HepG2 (cell line): ENCODE data around the gene PTGDS. TPM values are rescaled to one million over a fixed set of nuclear protein-coding genes. Genes with fewer than 3 reads are reported as not detected.

Source experiments
- ATAC-seq: fragments of 200-7000 bp; cut with Tn5 transposase; 3 replicates; pipeline ENCODE4 v1.9.1; 2020; ENCODE audit warnings: mild to moderate bottlenecking, moderate library complexity
- BruUV-seq: library from RNA; stranded (reverse); fragments of 400-500 nt; replicated peaks from 2 replicates; lab custom pipeline; 2021; lab: Mats Ljungman, UMichigan
- CTCF ChIA-PET: fragments of 300-600 bp; formaldehyde crosslinking; extraction: SDS; loops from one replicate; lab custom pipeline; 2021; ENCODE audit warnings: low total read pairs, inconsistent platforms, low intra/inter-chr PET ratio; lab: Yijun Ruan, JAX
- POLR2A ChIA-PET: fragments of 350-600 bp; sonication (Branson Sonifier 250); formaldehyde crosslinking; loops from one replicate; lab custom pipeline; 2020; ENCODE audit warnings: antibody characterized with exemption, inconsistent platforms; lab: Yijun Ruan, JAX
- DNase-seq: peaks from one replicate; pipeline ENCODE4 v3.0.0-alpha.2; 2015; ENCODE audit warnings: low spot score
- FAIRE-seq: peaks from 3 replicates; lab custom pipeline; 2011; peaks lifted over from hg19 to GRCh38; lab: Jason Lieb, UNC
- H2AFZ ChIP-seq: one replicate; pipeline ENCODE4 v1.6.1; 2011; ENCODE audit warnings: low read length, inconsistent platforms
- H3K27ac ChIP-seq: fragments of 300-600 bp; 3 replicates; pipeline ENCODE4 v1.8.0; 2011; ENCODE audit warnings: mixed run types, mild to moderate bottlenecking, mixed read lengths, low read length, inconsistent platforms; ENCODE audit not compliant: insufficient read depth; ENCODE audit errors: extremely low read length
- H3K27me3 ChIP-seq, 2 experiments: fragments of 200-600 bp in 1 of 2; 2 replicates in 1 of 2; 3 replicates in 1 of 2; pipeline versions ENCODE4 v1.6.0 to v1.8.0; 2011; ENCODE audit warnings: low read length in 2 of 2, mild to moderate bottlenecking in 2 of 2, moderate library complexity in 2 of 2, inconsistent platforms in 1 of 2; ENCODE audit not compliant: insufficient read depth in 2 of 2, control insufficient read depth in 1 of 2
- H3K36me3 ChIP-seq, 2 experiments: fragments of 200-600 bp in 1 of 2; replicated peaks in 1 of 2; 2 replicates in 1 of 2; 3 replicates in 1 of 2; pipeline versions ENCODE4 v1.5.1 to v1.8.0; 2011; ENCODE audit warnings: low read length in 2 of 2, inconsistent platforms in 1 of 2; ENCODE audit not compliant: insufficient read depth in 2 of 2, control insufficient read depth in 1 of 2
- H3K4me1 ChIP-seq: 2 replicates; pipeline ENCODE4 v1.5.1; 2012; ENCODE audit warnings: low read length, inconsistent platforms; ENCODE audit not compliant: insufficient read depth
- H3K4me2 ChIP-seq: 2 replicates; pipeline ENCODE4 v1.6.0; 2011; ENCODE audit warnings: low read depth, low read length, inconsistent platforms
- H3K4me3 ChIP-seq, 3 experiments: fragments of 200-600 bp in 1 of 3; sonication (generic), shearing (Covaris generic) in 1 of 3; replicated peaks in 1 of 3; 2 replicates each; pipeline ENCODE4 v1.5.1; 2011 to 2016; ENCODE audit warnings: low read length in 3 of 3, inconsistent platforms in 2 of 3, low read depth in 2 of 3, mild to moderate bottlenecking in 2 of 3, control low read depth in 1 of 3, mixed read lengths in 1 of 3; ENCODE audit not compliant: insufficient read depth in 1 of 3
- H3K79me2 ChIP-seq: one replicate; pipeline ENCODE4 v1.6.1; 2011; ENCODE audit warnings: low read length, inconsistent platforms; ENCODE audit not compliant: insufficient read depth
- H3K9ac ChIP-seq: 2 replicates; pipeline ENCODE4 v1.6.0; 2011; ENCODE audit warnings: mild to moderate bottlenecking, low read depth, low read length, inconsistent platforms; ENCODE audit not compliant: insufficient read depth
- H3K9me3 ChIP-seq: 2 replicates; pipeline ENCODE4 v1.5.1; 2012; ENCODE audit warnings: mild to moderate bottlenecking, low read length
- H4K20me1 ChIP-seq: 2 replicates; pipeline ENCODE4 v1.6.0; 2011; ENCODE audit warnings: inconsistent platforms, mild to moderate bottlenecking, low read length, moderate library complexity; ENCODE audit not compliant: insufficient read depth
- ARID2 ChIP-seq: sonication (generic); formaldehyde crosslinking; IDR thresholded peaks from 2 replicates; pipeline ENCODE4 v1.8.1; 2022; ENCODE audit warnings: mild to moderate bottlenecking, missing genetic modification reagents, borderline replicate concordance
- CTCF ChIP-seq: sonication (generic); formaldehyde crosslinking; IDR thresholded peaks from 2 replicates; pipeline ENCODE4 v1.5.0; 2020; ENCODE audit warnings: mild to moderate bottlenecking, missing genetic modification reagents, moderate library complexity
- E2F2 ChIP-seq: sonication (generic); formaldehyde crosslinking; IDR thresholded peaks from 2 replicates; pipeline ENCODE4 v1.4.0; 2020; ENCODE audit warnings: missing genetic modification reagents, borderline replicate concordance
- FOSL1 ChIP-seq: sonication (generic); formaldehyde crosslinking; IDR thresholded peaks from 2 replicates; pipeline ENCODE4 v1.9.0; 2021; ENCODE audit warnings: missing genetic modification reagents, borderline replicate concordance
- FOXK1 ChIP-seq: sonication (generic); formaldehyde crosslinking; IDR thresholded peaks from 2 replicates; pipeline ENCODE4 v1.4.0; 2020; ENCODE audit warnings: low read depth, missing genetic modification reagents, borderline replicate concordance
- GLI4 ChIP-seq: sonication (generic); formaldehyde crosslinking; IDR thresholded peaks from 2 replicates; pipeline ENCODE4 v1.5.1; 2020; ENCODE audit warnings: missing genetic modification reagents, mild to moderate bottlenecking, moderate library complexity, borderline replicate concordance
- NFIC ChIP-seq: IDR thresholded peaks from 2 replicates; pipeline ENCODE4 v1.6.1; 2012; ENCODE audit warnings: mild to moderate bottlenecking, low read length, inconsistent platforms
- PHF21A ChIP-seq: sonication (generic); formaldehyde crosslinking; IDR thresholded peaks from 2 replicates; pipeline ENCODE4 v1.5.0; 2020; ENCODE audit warnings: mild to moderate bottlenecking, missing genetic modification reagents
- RARA ChIP-seq: IDR thresholded peaks from 2 replicates; pipeline ENCODE4 v1.6.1; 2016; ENCODE audit warnings: missing genetic modification reagents, missing compliant biosample characterization
- RNF2 ChIP-seq: fragments of 450-650 bp; conservative IDR thresholded peaks from 2 replicates; pipeline ENCODE4 v1.6.1; 2016; ENCODE audit warnings: low read depth
- RXRB ChIP-seq: IDR thresholded peaks from 2 replicates; pipeline ENCODE4 v1.6.1; 2016; ENCODE audit warnings: borderline replicate concordance, missing genetic modification reagents, missing compliant biosample characterization
- SAP130 ChIP-seq: IDR thresholded peaks from 2 replicates; pipeline ENCODE4 v1.6.1; 2016; ENCODE audit warnings: low read depth
- SYNCRIP ChIP-seq: fragments of 200-400 bp; formaldehyde crosslinking; IDR thresholded peaks from 2 replicates; pipeline ENCODE4 v1.6.1; 2018; ENCODE audit warnings: mild to moderate bottlenecking, low read depth, low read length; ENCODE audit not compliant: insufficient read depth
- ZNF296 ChIP-seq: sonication (generic); formaldehyde crosslinking; conservative IDR thresholded peaks from 2 replicates; pipeline ENCODE4 v1.5.0; 2020; ENCODE audit warnings: mild to moderate bottlenecking, missing genetic modification reagents
- ZNF3 ChIP-seq: IDR thresholded peaks from 2 replicates; pipeline ENCODE4 v1.7.0; 2017; ENCODE audit warnings: inconsistent platforms
- ZNF629 ChIP-seq: sonication (generic); formaldehyde crosslinking; conservative IDR thresholded peaks from 2 replicates; pipeline ENCODE4 v1.5.0; 2020; ENCODE audit warnings: missing genetic modification reagents
- ZNF660 ChIP-seq: sonication (generic); formaldehyde crosslinking; IDR thresholded peaks from 2 replicates; pipeline ENCODE4 v1.5.1; 2020; ENCODE audit warnings: mild to moderate bottlenecking, low read depth, missing genetic modification reagents, borderline replicate concordance
- ZNF766 ChIP-seq: sonication (generic); formaldehyde crosslinking; IDR thresholded peaks from 2 replicates; pipeline ENCODE4 v1.5.0; 2020; ENCODE audit warnings: missing genetic modification reagents, borderline replicate concordance
- ZNF781 ChIP-seq: sonication (generic); formaldehyde crosslinking; IDR thresholded peaks from 2 replicates; pipeline ENCODE4 v1.5.1; 2020; ENCODE audit warnings: borderline replicate concordance, mild to moderate bottlenecking, missing genetic modification reagents; ENCODE audit errors: not compliant biosample characterization
- ZNF816 ChIP-seq: sonication (generic); formaldehyde crosslinking; IDR thresholded peaks from 2 replicates; pipeline ENCODE4 v1.8.0; 2022; ENCODE audit warnings: missing genetic modification reagents, mild to moderate bottlenecking, borderline replicate concordance
- ZNF850 ChIP-seq: sonication (generic); formaldehyde crosslinking; conservative IDR thresholded peaks from 2 replicates; pipeline ENCODE4 v1.9.0; 2021; ENCODE audit warnings: mild to moderate bottlenecking, missing genetic modification reagents
- ZSCAN25 ChIP-seq: sonication (generic); formaldehyde crosslinking; IDR thresholded peaks from 2 replicates; pipeline ENCODE4 v1.8.0; 2022; ENCODE audit warnings: mild to moderate bottlenecking, missing genetic modification reagents
- whole genome bisulfite sequencing: methylation state at CpG from one replicate; pipeline ENCODE4 v1.1.6; 2017; ENCODE audit warnings: low lambda C conversion rate; 5-methylcytosine and 5-hydroxymethylcytosine counted together
- in situ Hi-C: cut with HindIII; loops from 2 replicates; pipeline ENCODE4 v1.10.0; 2017; ENCODE audit warnings: low pct_unique_long_range_greater_than_20kb; ENCODE audit not compliant: extremely low pct_ligation_motif_present
- intact Hi-C: fragments of 100-400 bp; cut with micrococcal nuclease; formaldehyde crosslinking; loops from one replicate; pipeline ENCODE4 v1.10.0; 2022; ENCODE audit not compliant: unreplicated experiment
- polyA plus RNA-seq, 8 experiments: library from polyadenylated mRNA; depleted of rRNA in 3 of 8; stranded (reverse) in 7 of 8; unstranded in 1 of 8; fragments of >200 nt; fragmentation: Illumina TruSeq in 4 of 8; extraction: Trizol in 4 of 8; gene quantifications; 2 replicates each; pipeline versions ENCODE4 v1.2.1 to v1.2.3, GENCODE V29; 2011 to 2016; ENCODE audit warnings: low read depth in 4 of 8, missing spikeins in 1 of 8, mixed read lengths in 1 of 8; ENCODE audit not compliant: insufficient read depth in 1 of 8
- total RNA-seq, 5 experiments: library from RNA; depleted of rRNA; stranded (reverse); fragments of >200 nt; fragmentation: Illumina TruSeq; extraction: Trizol; gene quantifications; 2 replicates each; pipeline ENCODE4 v1.2.3, GENCODE V29; 2016; ENCODE audit warnings: low read depth in 1 of 5
- TF ChIP-seq, protein P1 (sequence below): IDR thresholded peaks from 2 replicates; pipeline ENCODE4 v1.6.1; 2012; ENCODE audit warnings: inconsistent platforms

PTGDS gene
- total and polyA plus RNA-seq, 2 of the 13 experiments (the other 11 are each of a cell fraction or from before 2014, with no cell fraction given) = 0.33 to 0.50 TPM

GRCh38 chr9:136949239-136949816 lies 28.0 kb upstream of the PTGDS start:
- CTCF ChIA-PET = no interaction called here
- FAIRE-seq (no peak), ATAC-seq (peak; percentile 30), DNase-seq (peak; percentile 49)
- Histone ChIP-seq H3K4me2 (peak overlapping the region; percentile 100), H3K4me1 (peaks cover 59% of the 10 kb centered on the region), H3K27ac (peak overlapping the region; percentile 95), H4K20me1 (no peaks in the 10 kb centered on the region), H2AFZ (no peak overlapping the region), H3K79me2 (peaks cover 5% of the 10 kb centered on the region), H3K4me3 (peak overlapping the region; percentile 68 to 90 (median 87)), H3K9ac (peak overlapping the region; percentile 86), H3K9me3 (no peaks in the 10 kb centered on the region), H3K27me3 (no peaks in the 10 kb centered on the region), H3K36me3 (no peaks in the 10 kb centered on the region)
- in situ Hi-C loops = loop anchor here (5.0 kb wide), 1 partner anchor 83 kb away; the partner anchor contains the start of gene FUT7
- 4% methylated on average over 13 of the region's 22 CpGs for WGBS
- intact Hi-C loops = loop anchor here (2.0 kb wide), 2 partner anchors 19 to 85 kb away; no protein-coding TSS in a partner anchor
- no TSS peak for BruUV-seq
- POLR2A ChIA-PET = interaction anchor here (0.7 to 2.5 kb wide), 13 partner anchors 12 to 626 kb away, joined by 3 to 10 read pairs (median 4); partner anchors contain the start of gene CLIC3
- TF ChIP-seq NFIC (no peak), SAP130 (no peak; the same call in 1 of the 2 replicates), RARA (peak; percentile 24; the same call in 1 of the 2 replicates), FOXK1 (no peak), E2F2 (CRISPR knock-in tag) (no peak), RNF2 (no peak), ZNF3 (CRISPR knock-in tag) (no peak), ZNF850 (CRISPR knock-in tag) (no peak), ZNF766 (CRISPR knock-in tag) (0 out of 2 replicates have a peak, but pooled peaks have one; percentile 33), ZNF629 (CRISPR knock-in tag) (no peak), ZNF816 (CRISPR knock-in tag) (0 out of 2 replicates have a peak, but pooled peaks have one; percentile 18), SYNCRIP (no peak), ARID2 (CRISPR knock-in tag) (peak; percentile 45; the same call in 1 of the 2 replicates), PHF21A (no peak), RXRB (CRISPR knock-in tag) (no peak), FOSL1 (no peak), GLI4 (CRISPR knock-in tag) (no peak), ZNF781 (no peak), ZNF660 (CRISPR knock-in tag) (no peak), ZSCAN25 (CRISPR knock-in tag) (no peak), CTCF (no peak), ZNF296 (CRISPR knock-in tag) (0 out of 2 replicates have a peak, but pooled peaks have one; percentile 30)
- TF ChIP-seq, protein P1, sequence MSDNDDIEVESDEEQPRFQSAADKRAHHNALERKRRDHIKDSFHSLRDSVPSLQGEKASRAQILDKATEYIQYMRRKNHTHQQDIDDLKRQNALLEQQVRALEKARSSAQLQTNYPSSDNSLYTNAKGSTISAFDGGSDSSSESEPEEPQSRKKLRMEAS = no peak
